Activated naive CD4-positive, alpha-beta T cell (primary cell): ENCODE results near the gene KRTAP20-1.

Source experiments
- DNase-seq, 4 experiments: peaks; one replicate each; lab custom pipeline; 2025; lab: John Stamatoyannopoulos, UW

The KRTAP20-1 gene

GRCh38 chr21:30646904-30647414 is 30.7 kb downstream of the KRTAP20-1 start:
- no peak for DNase-seq

DNA sequence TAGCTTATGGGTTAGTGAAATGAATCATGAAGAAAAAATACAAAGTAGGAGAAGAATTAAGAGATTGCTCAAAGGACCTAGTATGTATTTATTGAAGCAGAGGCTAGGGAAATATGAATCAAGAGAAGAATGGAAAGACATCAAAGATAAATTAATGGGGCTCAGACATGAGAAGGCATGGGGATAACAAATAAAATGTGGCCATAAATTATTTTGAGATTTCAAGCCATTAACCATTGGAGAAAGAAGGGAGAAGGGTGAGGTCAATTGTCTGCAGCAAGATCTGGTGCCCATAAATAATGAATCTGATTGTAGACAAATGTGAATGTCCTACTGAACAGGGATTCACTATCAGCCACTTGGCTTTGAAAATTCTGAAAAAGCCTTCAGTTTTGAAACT is 36.7 kb downstream of the KRTAP20-1 start:
- no peak for DNase-seq
